Epithelial cell of esophagus (primary cell): ENCODE results near the gene PSKH1.
"Not testable (repeated sequence)": the region's sequence is repeated elsewhere in the genome, so short reads cannot be mapped to it uniquely, and the experiment has no call there.

Experiments
- DNase-seq: peaks from one replicate; pipeline ENCODE4 v3.0.0; 2010; ENCODE audit warnings: low read depth
- H3K4me3 ChIP-seq: 2 replicates; pipeline ENCODE4 v1.5.1; 2011; ENCODE audit warnings: mild to moderate bottlenecking, low read length, control low read depth
- TF ChIP-seq, protein P1 (sequence below): IDR thresholded peaks from 2 replicates; pipeline ENCODE4 v1.5.1; 2011; ENCODE audit warnings: low read depth, mild to moderate bottlenecking, low read length, control low read depth, inconsistent platforms; ENCODE audit not compliant: insufficient read depth; ENCODE audit errors: missing control alignments

PSKH1 gene

DNA sequence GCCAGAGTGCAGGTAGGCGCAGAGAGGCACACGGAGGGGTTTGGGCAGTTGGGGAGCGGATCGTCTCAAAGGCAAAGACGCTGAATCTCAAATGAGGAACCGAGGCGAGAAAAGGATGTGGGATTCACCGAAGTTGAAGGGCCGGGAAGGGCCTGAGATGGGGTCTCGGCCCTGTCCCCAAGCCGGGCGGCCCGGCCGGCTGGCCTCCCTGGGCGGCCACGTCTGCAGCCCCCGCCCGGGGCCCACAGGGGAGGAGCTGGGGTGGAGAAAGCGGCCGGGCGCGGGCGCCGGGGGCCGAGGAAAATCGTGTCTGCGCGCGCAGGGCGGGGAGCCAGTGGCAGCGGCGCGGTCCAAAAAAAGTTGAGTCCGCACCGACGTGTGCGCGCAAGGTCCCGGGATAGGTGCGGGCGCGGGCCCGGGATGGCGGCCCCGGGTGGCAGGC lies 74.9 kb downstream of the PSKH1 start:
- TF ChIP-seq, protein P1, sequence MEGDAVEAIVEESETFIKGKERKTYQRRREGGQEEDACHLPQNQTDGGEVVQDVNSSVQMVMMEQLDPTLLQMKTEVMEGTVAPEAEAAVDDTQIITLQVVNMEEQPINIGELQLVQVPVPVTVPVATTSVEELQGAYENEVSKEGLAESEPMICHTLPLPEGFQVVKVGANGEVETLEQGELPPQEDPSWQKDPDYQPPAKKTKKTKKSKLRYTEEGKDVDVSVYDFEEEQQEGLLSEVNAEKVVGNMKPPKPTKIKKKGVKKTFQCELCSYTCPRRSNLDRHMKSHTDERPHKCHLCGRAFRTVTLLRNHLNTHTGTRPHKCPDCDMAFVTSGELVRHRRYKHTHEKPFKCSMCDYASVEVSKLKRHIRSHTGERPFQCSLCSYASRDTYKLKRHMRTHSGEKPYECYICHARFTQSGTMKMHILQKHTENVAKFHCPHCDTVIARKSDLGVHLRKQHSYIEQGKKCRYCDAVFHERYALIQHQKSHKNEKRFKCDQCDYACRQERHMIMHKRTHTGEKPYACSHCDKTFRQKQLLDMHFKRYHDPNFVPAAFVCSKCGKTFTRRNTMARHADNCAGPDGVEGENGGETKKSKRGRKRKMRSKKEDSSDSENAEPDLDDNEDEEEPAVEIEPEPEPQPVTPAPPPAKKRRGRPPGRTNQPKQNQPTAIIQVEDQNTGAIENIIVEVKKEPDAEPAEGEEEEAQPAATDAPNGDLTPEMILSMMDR: no peak
- peak overlapping the region; percentile 82 for H3K4me3 ChIP-seq
- peak; percentile 21 for DNase-seq

DNA sequence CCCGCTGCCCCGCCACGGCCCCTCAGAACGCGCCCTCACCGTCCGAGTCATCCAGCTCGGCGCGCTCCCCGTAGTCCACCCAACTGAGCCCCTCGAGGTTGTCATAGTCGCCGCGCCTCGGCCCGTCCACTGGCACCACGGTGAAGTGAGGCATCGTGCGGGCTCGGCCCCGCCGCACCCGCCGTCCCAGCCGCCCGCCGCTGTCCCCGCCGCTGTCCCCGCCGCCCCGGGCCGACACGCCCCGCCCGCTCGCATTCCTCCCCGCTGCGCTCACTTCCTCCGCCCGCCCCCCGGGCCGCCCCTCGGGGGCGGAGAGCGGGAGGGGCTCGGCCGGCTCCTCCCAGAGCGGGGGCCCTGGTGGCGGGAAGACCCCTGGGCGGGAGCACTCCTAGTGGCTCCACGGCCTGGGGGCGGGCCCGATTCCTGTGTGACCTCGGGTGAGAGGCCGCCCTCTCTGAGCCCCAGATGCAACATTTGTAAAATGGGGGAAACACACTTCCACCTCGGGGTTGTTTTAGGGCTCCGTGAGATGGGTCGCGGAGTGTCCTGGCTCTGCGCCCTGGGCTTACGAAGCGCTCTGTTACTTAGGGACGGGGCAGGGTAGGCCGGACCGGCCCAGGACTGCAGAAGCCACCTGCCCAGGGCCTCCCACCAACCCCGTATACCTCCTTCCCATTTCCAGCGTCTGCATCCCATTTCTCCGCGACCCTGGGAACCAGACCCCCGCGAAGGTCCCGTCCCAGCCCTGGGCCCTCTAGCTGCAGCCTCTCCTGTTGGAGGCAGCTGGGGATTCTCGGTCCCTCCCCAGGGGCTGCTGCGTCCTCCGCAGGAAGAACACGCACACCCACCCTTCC lies 75.6 kb downstream of the PSKH1 start, which contains the start of gene SLC12A4:
TSS of gene SLC12A4 (minus strand) at position 238 of the 854 bp plus-strand sequence. CDS start at position 154, 84 bp downstream.
- DNase-seq: peak; percentile 68
- TF ChIP-seq, protein P1: no peak
- peak within 1 kb of the TSS; percentile 82 for H3K4me3 ChIP-seq

DNA sequence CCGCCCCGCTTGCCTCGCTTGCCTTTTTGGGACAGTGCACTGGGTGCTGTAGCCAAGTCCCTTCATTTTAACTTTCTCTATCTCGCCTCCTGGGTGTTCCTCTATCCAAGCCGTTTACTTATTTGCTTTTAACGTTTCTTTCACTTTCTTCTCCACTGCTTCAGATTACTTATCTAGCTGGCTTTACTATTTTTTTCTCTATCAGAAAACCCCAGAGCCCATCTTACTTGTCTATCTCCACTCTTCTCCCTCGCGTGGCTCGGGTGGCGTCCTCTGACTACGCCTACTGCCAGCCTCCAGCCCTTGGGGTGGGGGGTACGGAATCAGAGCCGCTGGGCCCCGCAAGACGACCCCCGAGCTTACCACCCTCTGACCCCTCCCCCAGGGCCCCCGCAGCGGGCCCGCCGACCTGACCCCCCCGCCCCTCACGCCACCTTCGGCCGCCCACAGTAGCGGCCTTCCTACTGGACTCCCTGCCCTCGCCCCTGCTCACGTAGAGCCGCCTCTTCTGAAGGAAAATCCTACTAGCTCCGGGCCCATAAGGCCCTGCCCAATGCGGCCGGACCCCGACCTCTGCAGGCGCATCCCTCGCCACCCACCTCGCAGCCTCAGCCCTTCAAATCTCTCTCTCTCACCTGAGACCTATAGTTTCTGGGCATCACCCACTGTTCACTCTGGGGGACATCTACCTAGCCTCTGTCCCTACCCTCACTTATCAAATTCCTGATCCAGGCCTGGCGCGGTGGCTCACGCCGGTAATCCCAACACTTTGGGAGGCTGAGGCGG lies 76.4 kb downstream of the PSKH1 start:
- DNase-seq: no peak
- TF ChIP-seq, protein P1: no peak
- H3K4me3 ChIP-seq: peak overlapping the region; percentile 82

DNA sequence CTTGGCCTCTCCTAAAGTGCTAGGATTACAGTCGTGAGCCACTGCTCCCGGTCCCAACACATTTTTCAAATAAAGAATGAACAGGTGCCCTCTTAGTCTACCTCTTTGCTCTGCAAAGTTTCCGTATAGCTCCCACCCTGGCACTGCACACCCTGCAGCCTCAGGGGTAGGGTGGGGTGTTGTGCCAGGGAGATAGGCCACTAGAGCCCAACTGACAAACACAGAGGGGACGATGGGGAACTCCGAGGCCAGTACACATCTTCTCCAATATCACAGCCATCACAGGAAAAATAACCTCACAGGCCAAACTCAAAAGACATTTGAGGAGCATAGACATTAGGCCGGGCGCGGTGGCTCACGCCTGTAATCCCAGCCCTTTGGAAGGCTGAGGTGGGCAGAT lies 78.1 kb downstream of the PSKH1 start:
- TF ChIP-seq, protein P1: no peak
- H3K4me3 ChIP-seq: no peak overlapping the region
- DNase-seq: no peak

DNA sequence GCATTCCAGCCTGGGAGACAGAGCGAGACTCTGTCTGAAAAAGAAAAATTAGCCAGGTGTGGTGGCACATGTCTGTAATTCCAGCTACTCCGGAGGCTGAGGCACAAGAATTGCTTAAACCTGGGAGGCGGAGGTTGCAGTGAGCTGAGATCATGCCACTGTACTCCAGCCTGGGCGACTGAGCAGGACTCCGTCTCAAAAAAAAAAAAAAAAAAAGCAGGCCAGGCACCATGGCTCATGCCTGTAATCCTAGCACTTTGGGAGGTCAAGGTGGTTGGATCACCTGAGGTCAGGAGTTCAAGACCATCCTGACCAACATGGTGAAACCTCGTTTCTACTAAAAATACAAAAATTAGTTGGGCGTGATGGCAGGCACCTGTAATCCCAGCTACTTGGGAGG lies 79.2 kb downstream of the PSKH1 start:
- not testable (repeated sequence) for DNase-seq, H3K4me3 ChIP-seq

DNA sequence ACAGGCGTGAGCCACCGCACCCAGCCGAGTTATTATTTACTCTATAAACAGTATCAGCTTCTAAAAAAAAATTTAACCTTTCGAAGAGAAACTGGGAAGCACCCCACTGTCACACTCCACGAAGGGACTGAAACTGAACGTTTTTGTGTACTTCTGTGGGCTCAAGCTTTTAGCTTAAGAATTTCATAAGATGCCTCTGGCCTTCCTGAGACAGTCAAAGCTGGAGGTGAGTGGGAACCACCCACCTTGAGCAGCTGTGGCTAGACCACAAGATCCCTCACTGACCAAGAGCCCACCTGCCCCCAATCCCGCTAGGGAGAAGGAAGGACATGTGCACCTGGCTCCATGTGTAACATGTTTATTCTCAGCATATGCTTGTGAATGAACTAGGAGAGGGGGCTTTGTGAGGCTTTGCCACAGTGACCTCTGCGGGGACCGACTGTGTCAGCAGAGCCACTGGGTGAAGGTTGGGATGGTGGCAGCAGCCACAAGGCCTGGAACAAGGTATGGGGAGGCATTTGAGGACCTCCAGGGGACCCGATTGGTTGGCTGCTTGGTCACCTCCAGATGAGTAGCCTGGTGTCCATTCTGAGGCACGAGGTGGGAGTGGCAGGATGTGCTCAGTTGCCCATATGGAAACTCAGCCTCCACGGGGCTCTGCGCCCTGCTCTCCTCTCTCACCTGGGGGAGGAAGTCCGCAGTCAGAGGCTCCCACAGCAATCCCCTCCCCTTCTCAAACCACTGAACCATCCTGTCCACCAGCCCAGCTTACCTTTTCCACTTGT lies 82.5 kb downstream of the PSKH1 start:
- H3K4me3 ChIP-seq: no peak overlapping the region
- TF ChIP-seq, protein P1: no peak
- no peak for DNase-seq
